Measurements from ENCODE around the gene DDX11.
"Not testable (repeated sequence)": the region's sequence is repeated elsewhere in the genome, so short reads cannot be mapped to it uniquely, and the experiment has no call there.

DNA sequence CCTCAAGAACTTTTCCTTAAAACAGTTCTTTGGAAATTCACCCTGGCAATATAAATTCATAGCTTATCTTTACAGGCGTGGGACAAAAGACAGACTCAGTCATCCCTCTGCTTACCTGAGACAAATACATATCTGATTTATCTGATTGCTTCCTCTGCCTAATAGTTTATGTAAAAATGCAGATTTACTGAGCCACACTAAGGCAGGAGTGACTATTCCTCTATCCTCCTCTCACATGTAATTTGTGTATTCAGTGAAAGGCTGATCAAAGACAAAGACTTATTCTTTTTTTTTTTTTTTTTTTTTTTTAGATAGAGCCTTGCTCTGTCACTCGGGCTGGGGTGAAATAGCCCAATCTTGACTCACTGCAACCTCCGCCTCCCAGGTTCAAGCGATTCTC lies 77.1 kb downstream of the DDX11 start:
- TF ChIP-seq, protein P1, sequence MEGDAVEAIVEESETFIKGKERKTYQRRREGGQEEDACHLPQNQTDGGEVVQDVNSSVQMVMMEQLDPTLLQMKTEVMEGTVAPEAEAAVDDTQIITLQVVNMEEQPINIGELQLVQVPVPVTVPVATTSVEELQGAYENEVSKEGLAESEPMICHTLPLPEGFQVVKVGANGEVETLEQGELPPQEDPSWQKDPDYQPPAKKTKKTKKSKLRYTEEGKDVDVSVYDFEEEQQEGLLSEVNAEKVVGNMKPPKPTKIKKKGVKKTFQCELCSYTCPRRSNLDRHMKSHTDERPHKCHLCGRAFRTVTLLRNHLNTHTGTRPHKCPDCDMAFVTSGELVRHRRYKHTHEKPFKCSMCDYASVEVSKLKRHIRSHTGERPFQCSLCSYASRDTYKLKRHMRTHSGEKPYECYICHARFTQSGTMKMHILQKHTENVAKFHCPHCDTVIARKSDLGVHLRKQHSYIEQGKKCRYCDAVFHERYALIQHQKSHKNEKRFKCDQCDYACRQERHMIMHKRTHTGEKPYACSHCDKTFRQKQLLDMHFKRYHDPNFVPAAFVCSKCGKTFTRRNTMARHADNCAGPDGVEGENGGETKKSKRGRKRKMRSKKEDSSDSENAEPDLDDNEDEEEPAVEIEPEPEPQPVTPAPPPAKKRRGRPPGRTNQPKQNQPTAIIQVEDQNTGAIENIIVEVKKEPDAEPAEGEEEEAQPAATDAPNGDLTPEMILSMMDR (IDR thresholded peaks at IDR 0.05; ENCODE audit: low read length), result not testable (repeated sequence)
- TF ChIP-seq EZH2 (IDR thresholded peaks at IDR 0.05; ENCODE audit: borderline replicate concordance, low read length), result not testable (repeated sequence)

Measured in OCI-LY1 (cell line).